ENCODE measurements around the gene GPR42. TPM values are rescaled to one million over a fixed set of nuclear protein-coding genes. Genes with fewer than 3 reads are reported as not detected.
"Not testable (repeated sequence)": the region's sequence is repeated elsewhere in the genome, so short reads cannot be mapped to it uniquely, and the experiment has no call there.

Gene GPR42
- total and polyA plus RNA-seq, 4 donors: not detected

GRCh38 chr19:35368378-35368777 lies 2.5 kb upstream of the GPR42 start:
- no peak for DNase-seq
- 62% methylated on average over 1 of the region's 1 CpG; no CpG with 5 or more reads in 1 of the 2 donors for WGBS, 2 donors
- intact Hi-C loops (cut with DNase I): no loop called here

DNA sequence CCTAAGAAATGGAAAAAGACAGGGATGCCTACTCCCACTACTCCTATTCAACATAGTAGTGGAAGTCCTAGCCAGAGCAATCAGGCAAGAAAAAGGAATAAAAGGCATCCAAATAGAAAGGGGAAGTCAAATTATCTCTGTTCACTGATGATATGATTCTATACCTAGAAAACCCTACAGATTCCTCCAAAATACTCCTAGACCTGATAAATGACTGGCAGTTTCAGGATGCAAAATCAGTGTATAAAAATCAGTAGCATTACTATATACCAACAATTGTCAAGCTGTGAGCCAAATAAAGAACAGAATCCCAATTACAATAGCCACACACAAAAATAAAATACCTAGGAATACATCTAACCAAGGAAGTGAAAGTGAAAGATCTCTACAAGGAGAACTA lies 1.3 kb upstream of the GPR42 start:
- Histone ChIP-seq H3K4me1 (ENCODE audit: control insufficient read depth in 1 of 2, insufficient read depth in 2 of 2, low read length in 2 of 2) (no peaks in the 10 kb centered on the region), H3K27ac (ENCODE audit: low read depth in 1 of 2, low read length in 2 of 2) (no peak overlapping the region), H3K27me3 (ENCODE audit: control insufficient read depth in 1 of 2, insufficient read depth in 2 of 2, low read length in 1 of 2) (no peaks in the 10 kb centered on the region), H3K36me3 (ENCODE audit: control insufficient read depth in 1 of 2, insufficient read depth in 2 of 2, low read length in 1 of 2) (no peaks in the 10 kb centered on the region), H3K9me3 (ENCODE audit: control insufficient read depth, low read length) (no peaks in the 10 kb centered on the region), H3K4me3 (ENCODE audit: low read length in 2 of 2) (no peak overlapping the region)
- ATAC-seq (ENCODE audit: low FRiP score) (no peak), DNase-seq (no peak)
- intact Hi-C loops (cut with DNase I): no loop called here

More at GRCh38 chr19:35368378-35368777, 2.5 kb upstream of the GPR42 start:
- no peaks in the 10 kb centered on the region for H3K4me1 ChIP-seq (ENCODE audit: control insufficient read depth in 1 of 2, insufficient read depth in 2 of 2, low read length in 2 of 2)
- no peak overlapping the region for H3K27ac ChIP-seq (ENCODE audit: low read depth in 1 of 2, low read length in 2 of 2)
- H3K9me3 ChIP-seq (ENCODE audit: control insufficient read depth, low read length): no peaks in the 10 kb centered on the region
- no peak for ATAC-seq (ENCODE audit: low FRiP score)
- H3K27me3 ChIP-seq (ENCODE audit: control insufficient read depth in 1 of 2, insufficient read depth in 2 of 2, low read length in 1 of 2): no peaks in the 10 kb centered on the region
- no peak overlapping the region for H3K4me3 ChIP-seq (ENCODE audit: low read length in 2 of 2)
- H3K36me3 ChIP-seq (ENCODE audit: control insufficient read depth in 1 of 2, insufficient read depth in 2 of 2, low read length in 1 of 2): no peaks in the 10 kb centered on the region

- Histone ChIP-seq H3K27me3 (ENCODE audit: control insufficient read depth in 1 of 2, insufficient read depth in 2 of 2, low read length in 1 of 2) (no peaks in the 10 kb centered on the region), H3K4me3 (ENCODE audit: low read length in 2 of 2) (no peak overlapping the region), H3K4me1 (ENCODE audit: control insufficient read depth in 1 of 2, insufficient read depth in 2 of 2, low read length in 2 of 2) (no peaks in the 10 kb centered on the region), H3K9me3 (ENCODE audit: control insufficient read depth, low read length) (peaks cover 1% of the 10 kb centered on the region), H3K27ac (ENCODE audit: low read depth in 1 of 2, low read length in 2 of 2) (no peak overlapping the region), H3K36me3 (ENCODE audit: control insufficient read depth in 1 of 2, insufficient read depth in 2 of 2, low read length in 1 of 2) (no peaks in the 10 kb centered on the region)
- intact Hi-C loops (cut with DNase I): no loop called here
- DNase-seq (no peak), ATAC-seq (ENCODE audit: low FRiP score) (no peak)
- WGBS, 2 donors: 76 to 82% methylated on average over 7 of the region's 7 CpGs
These were observed 2.6 kb downstream of the GPR42 start for GRCh38 chr19:35373492-35373891.

DNA sequence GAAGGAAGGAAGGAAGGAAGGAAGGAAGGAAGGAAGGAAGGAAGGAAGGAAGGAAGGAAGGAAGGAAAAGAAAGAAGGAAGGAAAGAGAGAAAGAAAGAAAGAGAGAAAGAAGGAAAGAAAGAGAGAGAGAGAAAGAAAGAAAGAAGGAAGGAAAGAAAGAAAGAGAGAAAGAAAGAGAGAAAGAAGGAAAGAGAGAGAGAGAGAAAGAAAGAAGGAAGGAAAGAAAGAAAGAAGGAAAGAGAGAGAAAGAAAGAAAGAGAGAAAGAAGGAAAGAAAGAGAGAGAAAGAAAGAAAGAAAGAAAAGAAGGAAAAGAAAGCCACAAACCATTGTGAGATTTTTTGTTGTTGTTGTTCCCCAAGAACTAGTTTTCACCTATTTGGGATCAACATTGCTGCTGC lies 3.2 kb downstream of the GPR42 start:
- H3K36me3 ChIP-seq (ENCODE audit: control insufficient read depth in 1 of 2, insufficient read depth in 2 of 2, low read length in 1 of 2); H3K4me3 ChIP-seq (ENCODE audit: low read length in 2 of 2); H3K27me3 ChIP-seq (ENCODE audit: control insufficient read depth in 1 of 2, insufficient read depth in 2 of 2, low read length in 1 of 2); DNase-seq; H3K4me1 ChIP-seq (ENCODE audit: control insufficient read depth in 1 of 2, insufficient read depth in 2 of 2, low read length in 2 of 2); intact Hi-C loops (cut with DNase I); H3K27ac ChIP-seq (ENCODE audit: low read depth in 1 of 2, low read length in 2 of 2); H3K9me3 ChIP-seq (ENCODE audit: control insufficient read depth, low read length); ATAC-seq (ENCODE audit: low FRiP score): not testable (repeated sequence)

DNA sequence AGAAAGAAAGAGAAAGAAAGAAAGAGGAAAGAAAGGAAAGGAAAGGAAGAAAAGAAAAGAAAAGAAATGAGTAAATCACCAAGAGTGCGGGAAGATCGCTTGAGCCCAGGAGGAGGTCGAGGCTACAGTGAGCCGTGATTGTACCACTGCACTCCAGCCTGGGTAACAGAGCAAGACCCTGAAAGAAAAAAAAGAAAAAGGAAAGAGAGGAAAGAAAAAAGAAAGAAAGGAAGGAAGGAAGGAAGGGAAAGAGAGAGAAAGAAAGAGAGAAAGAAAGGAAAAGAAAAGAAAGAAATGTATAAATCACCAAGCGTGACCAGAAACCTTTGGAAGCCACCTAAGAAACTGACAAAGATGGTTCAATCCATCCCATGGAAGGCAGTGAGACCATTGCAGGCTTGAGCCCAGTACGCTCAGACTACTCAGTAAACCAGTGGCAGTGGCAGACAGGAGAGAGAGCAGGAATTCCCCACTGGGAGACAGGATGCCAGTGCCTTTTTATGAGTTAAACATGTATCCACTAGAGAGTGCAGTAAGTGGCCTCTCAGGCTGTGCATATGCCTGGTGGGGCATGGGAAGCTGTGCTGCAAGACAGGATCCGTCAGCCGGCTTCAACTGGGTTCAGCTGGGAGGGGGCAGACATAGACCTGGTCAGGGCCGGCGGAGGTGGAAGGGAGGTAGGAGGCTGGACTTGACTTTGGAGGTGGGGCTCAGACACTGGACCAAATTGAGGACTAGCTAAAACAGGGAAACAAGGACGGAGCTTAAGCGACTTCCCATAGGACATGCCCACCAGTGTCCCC lies 4.8 kb downstream of the GPR42 start:
- DNase-seq: no peak
- Histone ChIP-seq H3K4me3 (ENCODE audit: low read length in 2 of 2) (no peak overlapping the region), H3K4me1 (ENCODE audit: control insufficient read depth in 1 of 2, insufficient read depth in 2 of 2, low read length in 2 of 2) (no peaks in the 10 kb centered on the region), H3K36me3 (ENCODE audit: control insufficient read depth in 1 of 2, insufficient read depth in 2 of 2, low read length in 1 of 2) (no peaks in the 10 kb centered on the region), H3K9me3 (ENCODE audit: control insufficient read depth, low read length) (peaks cover 1% of the 10 kb centered on the region), H3K27ac (ENCODE audit: low read depth in 1 of 2, low read length in 2 of 2) (no peak overlapping the region), H3K27me3 (ENCODE audit: control insufficient read depth in 1 of 2, insufficient read depth in 2 of 2, low read length in 1 of 2) (no peaks in the 10 kb centered on the region)
- no peak for ATAC-seq (ENCODE audit: low FRiP score)
- 80 to 83% methylated on average over 12 of the region's 12 CpGs for WGBS, 2 donors
- intact Hi-C loops (cut with DNase I): no loop called here

- intact Hi-C loops (cut with DNase I): no loop called here
- H3K4me1 ChIP-seq (ENCODE audit: control insufficient read depth in 1 of 2, insufficient read depth in 2 of 2, low read length in 2 of 2): no peaks in the 10 kb centered on the region
- DNase-seq (no peak), ATAC-seq (ENCODE audit: low FRiP score) (no peak)
- 42 to 54% methylated on average over 1 of the region's 1 CpG for WGBS, 2 donors
- no peaks in the 10 kb centered on the region for H3K27me3 ChIP-seq (ENCODE audit: control insufficient read depth in 1 of 2, insufficient read depth in 2 of 2, low read length in 1 of 2)
- H3K27ac ChIP-seq (ENCODE audit: low read depth in 1 of 2, low read length in 2 of 2): no peak overlapping the region
- H3K4me3 ChIP-seq (ENCODE audit: low read length in 2 of 2): no peak overlapping the region
- no peaks in the 10 kb centered on the region for H3K36me3 ChIP-seq (ENCODE audit: control insufficient read depth in 1 of 2, insufficient read depth in 2 of 2, low read length in 1 of 2)
- peaks cover 1% of the 10 kb centered on the region for H3K9me3 ChIP-seq (ENCODE audit: control insufficient read depth, low read length)
These were observed 6.8 kb downstream of the GPR42 start for GRCh38 chr19:35377656-35378055.

DNA sequence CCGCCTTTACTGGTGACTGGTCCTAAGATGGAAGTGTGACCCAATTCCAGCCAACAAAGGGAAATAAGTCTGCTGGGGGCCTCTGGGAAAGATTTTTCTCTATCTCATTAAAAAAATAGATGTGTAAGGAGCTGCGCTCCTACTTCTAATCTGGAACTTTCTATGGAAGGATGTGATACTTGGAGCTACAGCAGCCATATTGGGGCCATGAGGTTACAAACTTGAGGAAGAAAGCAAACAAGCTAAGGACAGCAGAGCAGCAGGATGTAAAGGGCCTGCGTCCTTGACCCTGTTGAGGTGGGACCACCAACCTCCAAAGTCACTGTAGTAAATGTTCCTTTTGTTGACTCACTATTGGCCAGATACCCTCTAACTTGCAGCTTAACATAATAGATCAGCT lies 7.5 kb downstream of the GPR42 start:
- Histone ChIP-seq H3K36me3 (ENCODE audit: control insufficient read depth in 1 of 2, insufficient read depth in 2 of 2, low read length in 1 of 2) (no peaks in the 10 kb centered on the region), H3K4me1 (ENCODE audit: control insufficient read depth in 1 of 2, insufficient read depth in 2 of 2, low read length in 2 of 2) (no peaks in the 10 kb centered on the region), H3K4me3 (ENCODE audit: low read length in 2 of 2) (no peak overlapping the region), H3K9me3 (ENCODE audit: control insufficient read depth, low read length) (peaks cover 1% of the 10 kb centered on the region), H3K27me3 (ENCODE audit: control insufficient read depth in 1 of 2, insufficient read depth in 2 of 2, low read length in 1 of 2) (no peaks in the 10 kb centered on the region), H3K27ac (ENCODE audit: low read depth in 1 of 2, low read length in 2 of 2) (no peak overlapping the region)
- DNase-seq (no peak), ATAC-seq (ENCODE audit: low FRiP score) (no peak)
- 93% methylated on average over 3 of the region's 3 CpGs for WGBS, 2 donors
- intact Hi-C loops (cut with DNase I): no loop called here

DNA sequence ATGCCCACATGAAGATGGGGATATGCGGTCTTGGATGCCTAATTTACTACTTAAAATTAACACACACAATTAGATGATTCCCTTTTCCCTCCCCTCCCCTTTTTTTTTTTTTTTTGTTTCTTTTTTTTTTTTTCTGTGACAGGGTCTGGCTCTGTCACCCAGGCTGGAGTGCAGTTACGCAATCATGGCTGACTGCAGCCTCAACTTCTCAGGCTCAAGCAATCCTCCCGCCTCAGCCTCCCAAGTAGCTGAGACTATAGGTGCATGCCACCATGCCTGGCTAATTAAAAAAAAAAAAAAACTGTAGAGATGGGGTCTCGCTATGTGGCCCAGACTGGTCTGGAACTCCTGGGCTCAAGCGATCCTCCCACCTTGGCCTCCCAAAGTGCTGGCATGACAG lies 8.7 kb downstream of the GPR42 start:
- H3K4me3 ChIP-seq (ENCODE audit: low read length in 2 of 2); H3K9me3 ChIP-seq (ENCODE audit: control insufficient read depth, low read length); intact Hi-C loops (cut with DNase I); H3K27ac ChIP-seq (ENCODE audit: low read depth in 1 of 2, low read length in 2 of 2); H3K4me1 ChIP-seq (ENCODE audit: control insufficient read depth in 1 of 2, insufficient read depth in 2 of 2, low read length in 2 of 2); H3K27me3 ChIP-seq (ENCODE audit: control insufficient read depth in 1 of 2, insufficient read depth in 2 of 2, low read length in 1 of 2); H3K36me3 ChIP-seq (ENCODE audit: control insufficient read depth in 1 of 2, insufficient read depth in 2 of 2, low read length in 1 of 2); DNase-seq; ATAC-seq (ENCODE audit: low FRiP score): not testable (repeated sequence)
- 82 to 92% methylated on average over 5 of the region's 5 CpGs for WGBS, 2 donors

- H3K27me3 ChIP-seq (ENCODE audit: control insufficient read depth in 1 of 2, insufficient read depth in 2 of 2, low read length in 1 of 2): peaks cover 0 to 2% of the 10 kb centered on the region in 2 donors
- 12 to 20% methylated on average over 1 of the region's 1 CpG for WGBS, 2 donors
- DNase-seq (no peak), ATAC-seq (ENCODE audit: low FRiP score) (no peak)
- intact Hi-C loops (cut with DNase I): no loop called here
- no peaks in the 10 kb centered on the region for H3K4me1 ChIP-seq (ENCODE audit: control insufficient read depth in 1 of 2, insufficient read depth in 2 of 2, low read length in 2 of 2)
- no peaks in the 10 kb centered on the region for H3K36me3 ChIP-seq (ENCODE audit: control insufficient read depth in 1 of 2, insufficient read depth in 2 of 2, low read length in 1 of 2)
- H3K4me3 ChIP-seq (ENCODE audit: low read length in 2 of 2): no peak overlapping the region
- peaks cover 3% of the 10 kb centered on the region for H3K9me3 ChIP-seq (ENCODE audit: control insufficient read depth, low read length)
- H3K27ac ChIP-seq (ENCODE audit: low read depth in 1 of 2, low read length in 2 of 2): no peak overlapping the region
These were observed 9.1 kb downstream of the GPR42 start for GRCh38 chr19:35379992-35380391.

All from aorta (tissue), 5 donors.